ENCODE results near the gene NMB.

The NMB gene

GRCh38 chr15:84606653-84607120 is 51.3 kb downstream of the NMB start:
- no peak overlapping the region for H3K27ac Mint-ChIP-seq
- peaks cover 11% of the 10 kb centered on the region for H3K36me3 Mint-ChIP-seq
- no peaks in the 10 kb centered on the region for H3K27me3 Mint-ChIP-seq
- H3K9me3 Mint-ChIP-seq: no peaks in the 10 kb centered on the region
- H3K4me3 Mint-ChIP-seq: no peak overlapping the region
- H3K4me1 Mint-ChIP-seq: peaks cover 55% of the 10 kb centered on the region

GRCh38 chr15:84605554-84605882 is 52.5 kb downstream of the NMB start:
- H3K36me3 Mint-ChIP-seq: peaks cover 11% of the 10 kb centered on the region
- H3K27me3 Mint-ChIP-seq: no peaks in the 10 kb centered on the region
- H3K4me1 Mint-ChIP-seq: peaks cover 59% of the 10 kb centered on the region
- no peaks in the 10 kb centered on the region for H3K9me3 Mint-ChIP-seq
- no peak overlapping the region for H3K4me3 Mint-ChIP-seq
- H3K27ac Mint-ChIP-seq: peak overlapping the region; percentile 71

Data from activated naive CD4-positive, alpha-beta T cell treated with anti-CD3 and anti-CD28 coated beads, Interleukin-2, amount 50 U/mL, for 24 hours (primary cell).